ENCODE measurements around the gene UPK1A.

DNA sequence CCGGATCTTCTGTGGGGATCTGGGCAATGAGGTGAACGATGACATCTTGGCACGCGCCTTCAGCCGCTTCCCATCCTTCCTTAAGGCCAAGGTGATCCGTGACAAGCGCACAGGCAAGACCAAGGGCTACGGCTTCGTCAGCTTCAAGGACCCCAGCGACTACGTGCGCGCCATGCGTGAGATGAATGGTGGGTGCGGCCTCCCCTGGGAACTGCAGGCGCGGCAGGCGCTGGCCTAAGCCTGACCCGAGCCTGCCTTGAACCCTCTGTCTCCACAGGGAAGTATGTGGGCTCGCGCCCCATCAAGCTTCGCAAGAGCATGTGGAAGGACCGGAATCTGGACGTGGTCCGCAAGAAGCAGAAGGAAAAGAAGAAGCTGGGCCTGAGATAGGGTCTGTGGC lies 29.2 kb upstream of the UPK1A start:
- TF ChIP-seq, protein P1, sequence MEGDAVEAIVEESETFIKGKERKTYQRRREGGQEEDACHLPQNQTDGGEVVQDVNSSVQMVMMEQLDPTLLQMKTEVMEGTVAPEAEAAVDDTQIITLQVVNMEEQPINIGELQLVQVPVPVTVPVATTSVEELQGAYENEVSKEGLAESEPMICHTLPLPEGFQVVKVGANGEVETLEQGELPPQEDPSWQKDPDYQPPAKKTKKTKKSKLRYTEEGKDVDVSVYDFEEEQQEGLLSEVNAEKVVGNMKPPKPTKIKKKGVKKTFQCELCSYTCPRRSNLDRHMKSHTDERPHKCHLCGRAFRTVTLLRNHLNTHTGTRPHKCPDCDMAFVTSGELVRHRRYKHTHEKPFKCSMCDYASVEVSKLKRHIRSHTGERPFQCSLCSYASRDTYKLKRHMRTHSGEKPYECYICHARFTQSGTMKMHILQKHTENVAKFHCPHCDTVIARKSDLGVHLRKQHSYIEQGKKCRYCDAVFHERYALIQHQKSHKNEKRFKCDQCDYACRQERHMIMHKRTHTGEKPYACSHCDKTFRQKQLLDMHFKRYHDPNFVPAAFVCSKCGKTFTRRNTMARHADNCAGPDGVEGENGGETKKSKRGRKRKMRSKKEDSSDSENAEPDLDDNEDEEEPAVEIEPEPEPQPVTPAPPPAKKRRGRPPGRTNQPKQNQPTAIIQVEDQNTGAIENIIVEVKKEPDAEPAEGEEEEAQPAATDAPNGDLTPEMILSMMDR (IDR thresholded peaks at IDR 0.05; ENCODE audit: control extremely low read depth in 1 of 3, insufficient read depth in 1 of 3, low read depth in 1 of 3, low read length in 3 of 3), result no peak
- TF ChIP-seq CREB1 (IDR thresholded peaks at IDR 0.05), result no peak

Data from H1 (cell line).